NB4 (cell line): ENCODE data around the gene SLC1A6.
A peak's percentile ranks its signal among the peaks of the same experiment; 100 is the strongest.

Experiments used
- CTCF ChIP-seq: IDR thresholded peaks from one replicate; pipeline ENCODE4 v1.5.1; 2012; ENCODE audit warnings: low read depth, low read length
- MAX ChIP-seq: IDR thresholded peaks from 2 replicates; pipeline ENCODE4 v1.6.1; 2011; ENCODE audit warnings: low read depth, low read length
- POLR2A ChIP-seq: IDR thresholded peaks from 2 replicates; pipeline ENCODE4 v1.6.1; 2011; ENCODE audit warnings: mild to moderate bottlenecking; ENCODE audit not compliant: insufficient read length; ENCODE audit errors: extremely low read depth

- TF ChIP-seq CTCF: peak; percentile 40
- no peak for TF ChIP-seq MAX
- no peak for TF ChIP-seq POLR2A
Observed at GRCh38 chr19:15025217-15025616, 45.6 kb upstream of the SLC1A6 start.
